Upper lobe of left lung (tissue), 4 donors: ENCODE results near the gene DYSF.

Source experiments
- CTCF ChIP-seq, 6 experiments: fragments of 450-650 bp in 4 of 6; fragments of 200-600 bp in 2 of 6; sonication (generic) in 2 of 6; IDR thresholded peaks; one replicate each; pipeline ENCODE4 v1.5.1; 2016 to 2019; ENCODE audit warnings: antibody characterized with exemption in 6 of 6
- EP300 ChIP-seq, 4 donors: sonication (generic); formaldehyde crosslinking; IDR thresholded peaks; one replicate each; pipeline ENCODE4 v1.5.1; 2017; ENCODE audit warnings: antibody characterized with exemption in 4 of 4, control low read depth in 2 of 4
- POLR2A ChIP-seq, 4 donors: fragments of 450-650 bp; IDR thresholded peaks; one replicate each; pipeline ENCODE4 v1.5.1; 2016 to 2017; ENCODE audit warnings: antibody characterized with exemption in 4 of 4, mild to moderate bottlenecking in 2 of 4
- POLR2AphosphoS5 ChIP-seq, 2 donors: sonication (generic); formaldehyde crosslinking; IDR thresholded peaks; one replicate each; pipeline ENCODE4 v1.5.1; 2017; ENCODE audit warnings: antibody characterized with exemption in 2 of 2

GRCh38 chr2:71563872-71564271, 110.5 kb downstream of the DYSF start:
- TF ChIP-seq CTCF (IDR thresholded peaks at IDR 0.05) (no peak), POLR2A (IDR thresholded peaks at IDR 0.05) (no peak), POLR2AphosphoS5 (IDR thresholded peaks at IDR 0.05) (no peak), EP300 (IDR thresholded peaks at IDR 0.05) (no peak)
